Upper lobe of left lung (tissue), 4 donors: ENCODE data around the gene ADAM22.

ENCODE experiments used
- POLR2A ChIP-seq, 4 donors: fragments of 450-650 bp; IDR thresholded peaks; one replicate each; pipeline ENCODE4 v1.5.1; 2016 to 2017; ENCODE audit warnings: antibody characterized with exemption in 4 of 4, mild to moderate bottlenecking in 2 of 4
- POLR2AphosphoS5 ChIP-seq, 2 donors: sonication (generic); formaldehyde crosslinking; IDR thresholded peaks; one replicate each; pipeline ENCODE4 v1.5.1; 2017; ENCODE audit warnings: antibody characterized with exemption in 2 of 2

GRCh38 chr7:88147949-88148348 is 213.9 kb downstream of the ADAM22 start:
- no peak for TF ChIP-seq POLR2AphosphoS5 (IDR thresholded peaks at IDR 0.05)
- TF ChIP-seq POLR2A (IDR thresholded peaks at IDR 0.05): no peak
